HG03565 (cell line): ENCODE measurements around the gene RTL9.

Experiments used
- ATAC-seq: cut with Tn5 transposase; IDR thresholded peaks from one replicate; pipeline ENCODE4 v1.9.1; 2021; ENCODE audit warnings: mild to moderate bottlenecking, moderate library complexity; ENCODE audit not compliant: unreplicated experiment

The RTL9 gene

DNA sequence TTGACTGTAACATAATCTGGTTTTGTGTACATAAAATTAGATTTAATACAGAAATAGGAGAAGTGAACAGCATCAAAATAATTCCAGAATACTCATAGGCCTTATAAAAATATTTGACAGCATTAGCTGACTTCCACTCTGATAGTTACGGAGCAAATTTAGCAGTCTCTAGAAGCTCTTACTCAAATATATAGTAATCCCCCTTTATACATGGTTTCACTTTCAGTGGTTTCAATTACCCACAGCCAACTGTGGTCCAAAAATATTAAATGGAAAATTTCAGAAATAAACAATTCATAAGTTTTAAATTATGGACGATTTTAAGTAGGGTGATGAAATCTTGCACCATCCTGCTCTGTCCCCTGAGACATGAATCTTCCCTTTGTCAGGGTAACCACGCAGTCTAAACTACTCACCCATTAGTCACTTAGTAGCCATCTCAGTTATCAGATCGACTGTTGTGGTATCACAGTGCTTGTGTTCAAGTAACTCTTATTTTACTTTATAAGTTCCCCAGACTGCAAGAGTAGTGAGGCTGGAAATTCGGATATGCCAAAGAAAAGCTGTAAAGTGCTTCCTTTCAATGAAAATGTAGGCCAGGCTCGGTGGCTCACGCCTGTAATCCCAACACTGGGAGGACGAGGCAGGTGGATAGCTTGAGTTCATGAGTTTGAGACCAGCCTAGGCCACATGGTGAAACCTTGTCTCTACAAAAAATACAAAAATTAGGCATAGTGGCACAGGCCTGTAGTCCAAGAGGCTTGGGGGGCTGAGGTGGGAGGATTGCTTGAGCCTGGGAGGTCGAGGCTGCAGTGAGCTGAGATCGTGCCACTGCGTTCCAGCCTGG is 17.2 kb upstream of the RTL9 start:
- ATAC-seq: peak; percentile 92

DNA sequence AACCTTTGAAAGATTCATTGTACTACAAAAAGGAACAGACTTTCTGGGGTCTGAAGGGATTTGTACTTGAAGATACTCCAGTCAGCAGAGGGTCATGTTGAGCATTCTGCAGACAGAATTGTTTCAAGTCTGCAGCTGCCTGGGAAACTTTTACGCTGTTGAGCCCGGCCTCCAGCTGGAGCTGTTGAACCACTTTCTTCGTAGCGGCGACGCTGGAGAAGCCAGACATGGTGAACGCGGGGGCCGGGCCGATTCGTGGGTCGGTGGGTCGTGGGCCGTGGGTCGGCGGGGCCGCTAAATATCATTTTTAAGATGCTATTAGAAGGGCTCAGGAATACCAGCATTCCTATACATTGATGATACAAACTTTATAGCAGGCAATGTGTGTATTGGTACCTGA is 12.0 kb upstream of the RTL9 start:
- no peak for ATAC-seq

DNA sequence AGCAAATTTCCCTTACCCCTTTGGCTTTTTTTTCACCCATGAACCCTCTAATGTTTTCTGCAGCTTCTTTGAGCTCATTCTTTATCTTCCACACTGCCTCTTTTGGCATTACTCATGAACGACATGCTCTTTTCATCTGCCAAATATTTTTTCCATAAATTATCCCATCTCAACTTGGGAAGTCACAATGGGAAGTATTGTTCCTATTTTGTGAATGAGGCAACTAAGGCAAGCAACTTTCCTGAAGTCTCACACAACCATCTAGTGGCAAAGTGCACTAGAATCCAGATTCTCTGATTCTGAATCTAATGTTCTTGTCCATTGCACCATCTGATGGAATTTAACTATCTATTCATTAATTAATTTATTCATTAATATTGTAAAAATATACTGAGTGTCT is 625 bp downstream of the RTL9 start:
- ATAC-seq: no peak

DNA sequence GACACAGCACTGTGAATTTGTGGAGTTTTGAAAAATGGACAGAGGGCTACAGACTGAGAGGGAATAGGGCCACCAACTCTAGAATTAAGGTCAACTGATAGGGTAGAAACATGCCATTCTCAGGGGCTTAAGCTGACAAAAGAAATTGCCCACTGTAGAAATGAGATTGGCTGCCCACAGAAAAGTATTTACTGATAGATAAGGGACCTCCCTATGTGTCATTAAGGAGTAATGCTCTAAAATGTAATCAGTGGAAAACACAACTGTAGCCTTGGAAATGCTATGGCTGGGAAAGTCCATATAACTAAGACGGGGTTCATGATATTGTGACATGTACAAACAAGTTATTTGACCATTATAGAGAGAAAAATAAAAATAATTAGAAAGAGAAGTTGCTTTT is 4.6 kb downstream of the RTL9 start:
- no peak for ATAC-seq

DNA sequence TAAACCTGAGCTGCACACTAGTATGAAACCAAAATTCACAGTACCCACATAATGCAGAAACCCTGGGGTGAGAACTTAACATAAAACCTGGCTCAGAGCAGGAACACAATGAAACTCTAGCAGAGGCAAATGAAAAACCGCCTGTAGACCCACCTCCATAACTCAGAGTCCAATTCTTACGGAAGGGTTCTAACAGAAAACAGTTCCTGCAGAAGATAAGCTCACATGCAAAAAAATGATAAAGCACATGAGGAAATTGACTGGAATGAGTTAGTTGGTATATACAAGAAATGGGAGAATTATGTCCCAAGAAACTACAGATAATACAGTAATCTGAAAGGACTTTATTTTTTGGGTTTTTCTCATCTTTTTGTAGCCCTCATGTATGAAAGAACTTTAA is 14.7 kb downstream of the RTL9 start:
- ATAC-seq: no peak

DNA sequence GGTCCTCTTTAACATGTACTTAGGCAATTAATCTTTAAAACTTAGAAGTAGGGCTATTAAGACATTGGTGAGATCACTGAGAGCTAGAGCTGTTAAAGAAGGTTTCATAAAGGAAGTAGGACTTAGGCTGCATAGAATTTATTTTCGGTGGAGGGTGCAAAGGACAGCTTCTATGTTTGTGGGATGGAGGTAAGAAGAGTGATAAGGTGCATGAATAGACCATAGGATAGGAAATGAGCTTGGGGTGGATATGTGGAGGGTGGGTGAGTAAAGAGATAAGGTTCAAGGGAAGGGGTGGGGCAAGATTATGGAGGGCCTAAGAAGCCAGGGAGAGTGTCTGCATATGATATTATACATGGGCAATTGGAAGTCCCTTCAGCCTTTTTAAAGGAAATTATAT is 15.9 kb downstream of the RTL9 start:
- no peak for ATAC-seq

DNA sequence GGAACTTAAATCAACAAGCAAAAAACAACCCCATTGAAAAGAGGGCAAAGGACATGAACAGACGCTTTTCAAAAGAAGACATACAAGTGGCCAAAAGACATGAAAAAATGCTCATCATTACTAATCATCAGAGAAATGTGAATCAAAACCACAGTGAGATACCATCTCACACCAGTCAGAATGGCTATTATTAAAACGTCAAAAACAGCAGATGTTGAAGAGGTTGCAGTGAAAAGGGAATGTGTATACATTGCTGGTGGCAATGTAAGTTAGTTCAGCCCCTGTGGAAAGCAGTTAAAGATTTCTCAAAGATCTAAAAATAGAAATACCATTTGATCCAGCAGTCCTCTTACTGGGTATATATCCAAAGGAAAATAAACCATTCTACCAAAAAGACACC is 22.6 kb downstream of the RTL9 start:
- ATAC-seq: no peak

DNA sequence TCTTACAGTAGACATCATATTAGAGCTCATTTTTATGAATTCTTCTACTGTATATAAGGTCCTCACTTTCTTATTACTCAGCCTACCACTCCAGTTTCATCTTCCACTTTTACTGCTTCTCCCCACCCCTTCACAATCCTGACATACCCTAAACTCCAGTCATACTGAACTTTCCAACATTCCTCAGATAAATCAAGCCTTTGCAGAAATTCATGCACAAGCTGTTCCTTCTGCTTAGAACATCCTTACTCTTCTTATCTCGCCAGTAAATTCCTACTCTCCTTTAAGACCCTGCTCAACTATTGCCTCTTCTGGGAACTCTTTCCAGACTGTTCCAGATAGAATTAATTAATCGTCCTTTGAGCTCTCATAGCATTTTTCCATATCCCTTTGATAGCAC is 24.8 kb downstream of the RTL9 start:
- no peak for ATAC-seq

DNA sequence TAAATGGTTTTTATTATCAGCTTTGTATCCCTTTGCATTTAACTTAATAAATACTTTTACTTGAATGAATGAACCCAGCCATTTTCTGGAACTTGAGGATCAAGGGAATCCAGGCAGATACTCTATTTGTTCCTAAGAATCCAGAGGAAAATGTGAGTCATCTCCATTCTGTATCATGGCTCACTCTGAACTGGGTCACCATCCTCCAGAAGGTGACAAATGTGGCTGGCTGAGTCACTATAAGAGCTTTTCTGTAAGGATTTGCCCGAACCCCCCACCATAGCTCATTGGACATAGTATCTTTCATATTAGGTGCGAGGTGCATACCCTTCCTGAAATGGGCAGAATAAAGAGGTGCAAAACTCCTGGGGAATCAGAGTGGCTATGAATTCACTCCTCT is 25.8 kb downstream of the RTL9 start:
- no peak for ATAC-seq

DNA sequence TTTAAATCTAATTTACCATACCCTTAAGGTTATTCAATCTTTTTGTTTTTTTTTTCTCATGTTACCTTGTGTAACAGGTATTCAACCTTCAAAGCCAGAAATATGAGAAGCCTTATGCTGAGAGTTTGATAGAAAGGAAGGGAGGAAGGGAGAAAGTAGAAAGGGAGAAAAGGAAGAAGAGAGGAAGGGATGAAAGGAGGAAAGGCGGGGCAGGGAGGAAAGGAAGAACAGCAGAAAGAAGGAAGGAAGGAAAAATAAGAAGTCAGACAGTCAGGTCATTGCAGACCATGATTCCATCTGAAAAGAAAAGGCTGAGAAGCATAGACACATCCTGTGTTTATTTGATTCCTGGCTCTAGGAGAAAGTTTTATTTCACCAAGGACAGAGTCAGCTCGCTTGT is 30.9 kb downstream of the RTL9 start:
- ATAC-seq: no peak

DNA sequence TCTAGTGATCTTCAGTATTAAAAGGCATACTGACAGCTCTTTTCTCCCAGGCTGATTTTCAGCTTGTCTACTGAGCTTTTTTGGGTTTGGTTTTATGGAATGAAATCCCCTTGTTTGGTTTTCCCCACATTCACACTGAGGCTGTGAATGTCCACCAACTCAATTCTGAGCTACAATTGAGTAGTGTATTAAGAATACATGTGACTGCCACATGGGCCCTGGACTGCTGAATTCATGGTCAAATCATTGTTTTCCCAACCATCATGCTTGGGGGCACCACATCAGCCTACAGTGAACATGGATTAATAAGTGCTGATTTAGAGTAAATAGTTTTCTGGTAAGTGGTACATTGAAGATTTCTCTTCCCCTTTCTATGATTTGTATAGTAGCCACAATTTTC is 32.4 kb downstream of the RTL9 start:
- no peak for ATAC-seq

DNA sequence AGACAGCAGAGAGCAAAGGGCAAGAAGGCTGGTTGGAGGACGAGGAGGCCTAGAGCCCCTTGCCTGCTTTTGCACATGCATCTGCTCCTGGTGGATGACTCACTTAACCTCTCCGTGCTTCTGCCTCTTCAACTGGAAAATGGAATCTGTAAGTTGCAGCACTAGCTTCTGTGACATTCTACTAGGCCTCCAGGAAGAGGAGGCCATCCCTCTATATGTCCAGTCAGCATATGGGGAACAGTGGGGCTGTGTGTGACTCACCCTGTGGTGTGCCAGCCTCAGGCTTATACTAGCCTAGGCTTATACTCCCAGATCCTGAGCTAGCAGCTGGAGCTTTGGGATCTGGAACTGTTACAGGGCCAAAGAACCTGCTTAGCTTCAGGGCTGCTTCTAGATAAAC is 36.0 kb downstream of the RTL9 start:
- no peak for ATAC-seq

DNA sequence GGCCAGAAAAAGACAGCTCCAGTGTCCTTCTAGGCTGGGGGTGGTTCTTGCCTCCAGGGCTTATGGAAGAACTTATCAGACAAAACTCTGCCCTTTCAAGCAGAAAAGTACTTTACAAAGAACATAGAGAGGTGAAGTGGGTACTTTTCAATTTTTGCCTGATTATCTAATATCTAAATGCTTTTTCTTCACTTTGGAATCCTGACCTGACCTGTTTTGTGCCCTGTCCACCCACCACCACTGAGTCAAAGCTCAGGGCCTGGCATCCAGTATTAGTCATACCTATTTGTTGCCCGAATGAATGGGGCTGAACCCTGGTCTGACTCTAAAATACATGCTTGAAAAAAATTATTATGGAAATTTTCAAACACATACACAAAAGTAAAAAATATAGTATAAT is 37.2 kb downstream of the RTL9 start:
- ATAC-seq: no peak

DNA sequence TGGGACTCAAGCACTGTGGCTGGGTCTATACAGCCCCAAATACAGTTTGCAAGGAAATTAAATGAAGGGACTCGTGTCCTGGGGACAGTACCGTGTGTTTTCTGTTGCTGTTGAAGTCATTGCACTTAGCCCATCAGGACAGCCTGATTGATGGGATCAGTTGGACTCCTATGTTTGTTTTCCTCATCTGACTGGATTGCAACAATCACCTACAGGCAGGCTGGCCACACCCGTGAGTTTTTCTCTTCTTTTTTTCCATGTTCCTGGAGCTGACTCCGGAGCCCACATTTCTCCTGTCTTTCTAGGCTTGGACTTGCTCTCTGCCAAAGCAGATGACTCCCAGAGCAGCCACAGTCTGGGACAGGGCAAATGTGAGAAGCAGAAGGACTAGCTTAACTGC is 38.1 kb downstream of the RTL9 start:
- no peak for ATAC-seq

DNA sequence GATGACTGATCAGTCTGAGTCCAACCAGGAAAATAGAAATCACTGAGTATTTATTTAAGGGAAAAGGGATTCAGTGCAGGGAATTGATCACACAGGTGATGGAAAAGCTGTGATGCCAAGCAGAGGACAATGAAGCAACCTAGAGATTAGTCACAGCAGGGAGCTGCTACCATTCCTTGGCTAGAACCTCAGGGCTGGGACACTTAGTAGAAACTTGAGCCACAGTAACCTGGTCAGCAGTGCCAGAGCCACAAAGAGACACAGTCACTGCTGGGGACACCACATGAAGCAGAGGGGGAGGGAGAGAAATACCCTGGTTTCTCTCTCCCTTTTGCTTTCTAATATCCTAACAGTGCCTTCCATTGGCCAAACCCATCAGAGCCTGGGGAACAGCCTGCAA is 38.7 kb downstream of the RTL9 start:
- no peak for ATAC-seq

DNA sequence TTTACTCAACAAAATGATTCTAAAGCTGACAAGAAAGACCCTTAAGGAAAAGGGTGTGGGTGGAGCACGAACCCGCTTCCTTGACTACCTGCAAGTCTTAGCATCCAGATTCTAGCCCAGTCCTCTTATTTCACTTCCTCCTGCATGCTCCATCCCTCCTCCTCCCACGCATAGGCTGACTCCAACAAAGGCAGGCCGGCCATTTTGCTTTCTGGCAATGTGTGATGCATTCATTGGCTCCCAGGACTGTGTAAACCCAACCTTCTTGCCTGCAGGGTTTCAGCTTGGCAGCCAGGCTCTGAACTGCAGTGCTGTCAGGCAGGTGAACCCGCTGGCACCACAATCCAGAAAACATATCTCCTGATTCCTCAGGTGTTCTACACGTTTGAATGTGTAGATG is 39.3 kb downstream of the RTL9 start:
- ATAC-seq: no peak

DNA sequence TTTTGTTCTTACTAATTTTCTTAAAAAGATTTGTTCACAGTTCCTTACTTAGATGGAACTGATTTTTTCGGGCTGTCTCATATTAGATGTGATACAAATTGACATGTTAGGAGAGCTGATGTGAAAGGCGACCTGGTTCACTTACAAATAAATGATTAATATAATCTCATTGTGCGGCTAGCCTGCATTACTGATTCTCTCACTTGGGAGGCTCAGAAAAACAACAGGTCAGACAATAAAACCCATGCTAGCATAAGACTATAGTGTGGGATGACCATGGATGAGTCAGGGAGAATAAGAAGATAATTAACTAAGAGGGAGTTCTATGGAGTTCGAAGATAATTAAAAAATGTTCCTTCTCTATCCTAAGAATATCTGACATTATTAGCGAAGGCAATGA is 40.8 kb downstream of the RTL9 start:
- no peak for ATAC-seq

DNA sequence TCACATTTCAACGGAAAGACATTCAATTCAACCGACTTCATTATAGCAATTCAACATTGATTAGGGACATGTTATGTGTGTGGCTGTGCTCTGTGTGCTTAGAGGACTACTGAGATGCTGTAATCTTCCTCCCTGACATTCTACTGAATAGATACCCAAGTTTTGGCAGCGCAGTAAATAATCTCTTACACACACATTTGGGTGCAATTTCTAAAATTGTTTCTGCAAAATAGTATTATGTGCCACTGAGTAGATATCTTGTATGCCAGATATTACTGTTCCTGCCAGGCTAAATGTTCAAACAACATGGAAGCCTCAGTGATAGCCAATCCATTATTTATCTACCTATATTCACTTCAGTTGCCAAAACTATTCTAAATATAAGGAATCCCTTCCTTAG is 41.3 kb downstream of the RTL9 start:
- no peak for ATAC-seq

DNA sequence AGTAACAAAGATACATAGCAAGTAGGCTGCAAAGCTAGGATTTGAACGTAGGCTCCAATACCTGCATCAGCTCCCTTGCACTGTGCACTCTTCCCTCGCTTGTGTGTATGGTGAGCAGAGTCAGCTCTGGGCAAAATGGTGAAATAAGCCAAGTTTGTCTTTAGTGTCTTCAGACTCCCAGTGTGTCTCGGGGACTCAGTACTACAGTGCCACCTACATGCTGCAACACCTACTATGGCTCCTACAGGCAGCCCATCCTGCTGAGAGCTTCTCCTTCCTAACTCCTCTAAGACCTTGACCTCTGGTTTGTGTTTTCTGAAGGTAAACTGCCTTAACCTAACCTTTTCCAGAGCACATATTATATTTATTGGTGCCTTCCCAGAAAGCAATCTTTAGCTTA is 42.5 kb downstream of the RTL9 start:
- ATAC-seq: no peak

DNA sequence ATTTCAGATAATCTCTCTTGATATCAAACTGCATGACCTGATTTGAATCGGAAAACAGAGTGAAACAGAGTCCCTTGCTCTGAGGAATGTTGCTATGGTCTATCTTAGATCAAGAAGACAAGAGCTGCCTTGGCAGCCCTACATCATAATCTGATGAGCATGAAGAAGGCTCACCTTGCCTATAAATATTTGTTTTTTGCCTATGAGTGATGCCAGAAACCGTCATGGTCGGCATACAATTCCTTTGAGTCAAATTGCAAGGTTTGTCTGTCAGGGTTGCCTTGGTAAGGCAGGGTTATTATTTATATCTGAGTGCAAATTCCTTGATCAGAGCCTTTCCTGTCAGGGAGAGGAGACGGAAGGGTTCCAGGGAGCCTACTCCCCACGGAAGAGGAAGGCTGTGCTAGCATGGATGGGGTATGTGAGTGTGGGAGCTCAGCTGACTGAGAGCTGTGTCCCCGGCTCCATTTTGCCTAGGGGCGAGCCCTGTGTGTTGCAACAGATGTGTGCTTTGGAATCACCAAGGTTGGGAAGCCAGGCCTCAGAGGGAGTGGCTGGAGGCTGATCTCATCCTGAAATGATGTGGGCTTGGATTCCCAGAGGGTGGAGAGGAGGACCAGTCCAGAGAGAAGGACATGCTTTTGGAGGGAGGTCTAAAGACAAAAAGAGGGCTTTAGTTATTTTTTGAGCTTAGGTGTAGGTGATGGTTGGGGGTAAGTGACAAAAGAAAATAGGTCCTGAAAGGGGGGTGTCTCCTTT is 43.6 kb downstream of the RTL9 start:
- ATAC-seq: no peak

DNA sequence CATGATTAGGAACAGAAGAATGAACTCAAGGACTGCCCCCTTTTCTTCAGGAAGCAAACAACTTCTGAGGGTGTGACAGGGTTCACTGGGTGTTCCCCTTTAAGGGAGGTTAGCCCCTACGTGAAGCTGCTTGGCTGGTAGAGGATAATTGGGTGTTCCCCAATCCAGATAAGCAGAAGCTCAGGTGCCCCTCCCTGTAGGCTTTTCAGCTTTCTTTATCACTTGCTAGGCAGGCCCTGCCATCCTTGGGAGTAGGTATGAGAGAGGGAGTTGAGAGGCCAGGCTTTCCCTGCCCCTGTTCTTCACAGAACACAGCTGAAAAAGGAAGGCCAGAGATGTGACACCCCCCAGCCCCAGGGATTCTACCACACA is 44.2 kb downstream of the RTL9 start:
- ATAC-seq: no peak

DNA sequence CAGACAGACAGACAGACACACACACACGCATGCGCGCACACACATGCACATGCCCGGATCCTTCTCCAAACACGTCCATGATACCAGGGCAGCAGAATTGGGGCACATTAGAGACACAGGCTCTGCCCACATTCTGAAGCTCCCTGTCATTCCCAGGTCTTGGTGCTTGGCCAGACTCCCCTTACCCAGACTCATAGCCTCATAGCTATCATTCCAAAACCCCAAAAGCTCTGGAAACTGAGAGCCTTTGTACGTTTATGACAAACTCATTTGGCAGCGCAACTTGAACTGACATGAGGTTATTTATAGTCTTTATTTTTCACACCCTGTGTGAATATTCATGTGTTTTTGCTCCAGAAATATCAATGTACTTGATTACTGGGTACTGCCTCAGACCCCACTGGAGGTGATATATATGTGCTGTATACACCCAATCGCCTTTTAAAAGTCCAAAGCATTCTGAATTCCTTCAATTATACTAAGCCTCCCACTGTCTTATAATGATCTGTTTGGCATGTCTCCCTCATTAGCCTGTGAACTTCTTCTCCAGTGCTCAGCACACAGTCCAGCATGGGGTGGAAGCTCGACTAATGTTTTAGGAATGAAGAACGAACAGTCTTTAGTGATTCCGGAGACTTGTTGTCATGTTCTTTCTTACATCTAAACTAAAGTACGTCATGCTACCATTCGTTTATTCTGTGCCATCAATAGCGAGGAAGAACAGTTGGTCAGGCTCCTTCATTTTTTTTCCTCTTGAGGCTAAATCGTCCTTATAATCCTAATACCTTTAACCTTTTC is 45.0 kb downstream of the RTL9 start:
- no peak for ATAC-seq
